Subcutaneous abdominal adipose tissue (tissue), 5 donors: Measurements from ENCODE around the gene KCNMA1.

Experiments
- H3K27ac ChIP-seq: one replicate; pipeline ENCODE4 v1.7.0; 2013; ENCODE audit warnings: low read depth, mild to moderate bottlenecking, inconsistent platforms, low read length, moderate library complexity
- H3K27me3 ChIP-seq, 5 donors: one replicate each; pipeline ENCODE4 v1.7.0; 2013; ENCODE audit warnings: low read length in 5 of 5, inconsistent platforms in 1 of 5; ENCODE audit not compliant: control insufficient read depth in 5 of 5, insufficient read depth in 4 of 5
- H3K36me3 ChIP-seq, 5 donors: one replicate each; pipeline ENCODE4 v1.7.0; 2013; ENCODE audit warnings: low read length in 5 of 5; ENCODE audit not compliant: control insufficient read depth in 5 of 5, insufficient read depth in 5 of 5
- H3K4me1 ChIP-seq, 5 donors: one replicate each; pipeline ENCODE4 v1.7.0; 2013; ENCODE audit warnings: low read length in 5 of 5, mild to moderate bottlenecking in 3 of 5, moderate library complexity in 1 of 5; ENCODE audit not compliant: control insufficient read depth in 5 of 5, insufficient read depth in 5 of 5
- H3K4me3 ChIP-seq, 5 donors: one replicate each; pipeline ENCODE4 v1.7.0; 2013; ENCODE audit warnings: low read length in 5 of 5, low read depth in 1 of 5
- H3K9ac ChIP-seq, 5 donors: one replicate each; pipeline ENCODE4 v1.7.0; 2013; ENCODE audit warnings: low read length in 5 of 5, mild to moderate bottlenecking in 4 of 5, moderate library complexity in 3 of 5
- H3K9me3 ChIP-seq, 5 donors: one replicate each; pipeline ENCODE4 v1.7.0; 2013; ENCODE audit warnings: low read length in 5 of 5; ENCODE audit not compliant: control insufficient read depth in 5 of 5
- donor health status: healthy.
- donor health status: healthy.
- donor health status: healthy.
- donor health status: healthy.
- donor health status: healthy.

The KCNMA1 gene

DNA sequence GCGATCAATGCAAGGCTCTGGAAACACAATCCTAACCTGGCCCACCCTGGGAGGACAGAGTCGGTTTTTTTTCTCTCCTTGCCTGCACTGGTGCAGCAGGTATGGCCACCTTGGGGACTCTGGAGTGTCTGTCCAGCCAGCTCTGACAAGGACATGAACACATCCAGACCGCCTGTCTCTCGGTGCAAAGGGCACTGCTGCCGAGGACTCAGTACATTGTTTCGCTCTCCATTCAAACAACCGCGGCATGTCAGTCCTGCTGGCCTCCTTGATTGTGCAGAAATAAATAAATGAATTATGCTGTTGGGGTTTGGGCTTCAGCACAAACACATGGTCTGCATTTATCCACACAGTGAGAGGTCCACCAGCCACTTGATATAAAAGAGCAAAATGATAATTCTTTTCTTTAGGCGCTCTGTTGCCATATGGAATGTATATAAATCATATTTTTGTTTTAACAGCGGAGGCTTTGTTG is 565.2 kb downstream of the KCNMA1 start:
- H3K9ac ChIP-seq, result no peak overlapping the region
- H3K9me3 ChIP-seq, result no peaks in the 10 kb centered on the region
- H3K27me3 ChIP-seq, result no peaks in the 10 kb centered on the region
- H3K4me3 ChIP-seq, result no peak overlapping the region
- no peak overlapping the region for H3K27ac ChIP-seq
- no peaks in the 10 kb centered on the region for H3K36me3 ChIP-seq
- peaks cover 9 to 52% (median 36%) of the 10 kb centered on the region in 5 donors for H3K4me1 ChIP-seq

GRCh38 chr10:77071956-77072355 is 565.7 kb downstream of the KCNMA1 start:
- H3K4me3 ChIP-seq, result no peak overlapping the region
- no peaks in the 10 kb centered on the region for H3K36me3 ChIP-seq
- peaks cover 9 to 52% (median 36%) of the 10 kb centered on the region in 5 donors for H3K4me1 ChIP-seq
- no peak overlapping the region for H3K27ac ChIP-seq
- H3K9ac ChIP-seq, result no peak overlapping the region
- H3K9me3 ChIP-seq, result no peaks in the 10 kb centered on the region
- no peaks in the 10 kb centered on the region for H3K27me3 ChIP-seq

- Histone ChIP-seq H3K27ac (peak overlapping the region; percentile 13), H3K36me3 (no peaks in the 10 kb centered on the region), H3K4me1 (peaks cover 9 to 52% (median 36%) of the 10 kb centered on the region in 5 donors), H3K27me3 (no peaks in the 10 kb centered on the region), H3K9me3 (no peaks in the 10 kb centered on the region), H3K4me3 (no peak overlapping the region), H3K9ac (no peak overlapping the region)
Measured at GRCh38 chr10:77071001-77071511, 566.6 kb downstream of the KCNMA1 start.

- Histone ChIP-seq H3K4me1 (peaks cover 9 to 52% (median 36%) of the 10 kb centered on the region in 5 donors), H3K4me3 (no peak overlapping the region), H3K9me3 (no peaks in the 10 kb centered on the region), H3K9ac (no peak overlapping the region), H3K36me3 (no peaks in the 10 kb centered on the region), H3K27me3 (no peaks in the 10 kb centered on the region), H3K27ac (no peak overlapping the region)
Measured at GRCh38 chr10:77070346-77070745, 567.3 kb downstream of the KCNMA1 start.

GRCh38 chr10:77068969-77069368 is 568.6 kb downstream of the KCNMA1 start:
- Histone ChIP-seq H3K36me3 (no peaks in the 10 kb centered on the region), H3K9me3 (no peaks in the 10 kb centered on the region), H3K9ac (peak overlapping the region in 1 of 5 donors; percentile 3), H3K4me3 (no peak overlapping the region), H3K27ac (no peak overlapping the region), H3K27me3 (no peaks in the 10 kb centered on the region), H3K4me1 (peaks cover 9 to 44% (median 36%) of the 10 kb centered on the region in 5 donors)

DNA sequence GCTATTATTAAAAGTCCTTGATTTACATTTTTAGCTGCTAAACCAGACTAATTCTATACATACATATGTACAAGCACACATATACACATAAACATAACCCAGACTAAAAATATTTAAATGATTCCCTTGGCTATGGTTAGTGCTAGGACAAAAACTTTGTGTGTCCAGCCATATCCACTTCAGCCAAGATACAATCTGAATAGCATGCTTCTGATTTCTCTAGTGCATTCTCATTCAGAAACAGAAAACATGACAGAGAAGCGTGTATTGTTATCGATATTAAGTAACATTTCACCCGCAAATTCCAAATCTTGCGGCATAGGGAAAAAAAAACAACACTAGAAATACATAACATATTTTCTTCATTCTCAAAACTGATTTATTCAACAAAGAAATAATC is 569.3 kb downstream of the KCNMA1 start:
- Histone ChIP-seq H3K36me3 (no peaks in the 10 kb centered on the region), H3K9me3 (no peaks in the 10 kb centered on the region), H3K4me3 (no peak overlapping the region), H3K27me3 (no peaks in the 10 kb centered on the region), H3K9ac (no peak overlapping the region), H3K27ac (no peak overlapping the region), H3K4me1 (peaks cover 9 to 40% (median 30%) of the 10 kb centered on the region in 5 donors)

GRCh38 chr10:77062381-77062780 is 575.2 kb downstream of the KCNMA1 start:
- no peaks in the 10 kb centered on the region for H3K4me1 ChIP-seq
- H3K9ac ChIP-seq, result no peak overlapping the region
- H3K36me3 ChIP-seq, result no peaks in the 10 kb centered on the region

GRCh38 chr10:77060913-77061312 is 576.7 kb downstream of the KCNMA1 start:
- H3K27ac ChIP-seq, result no peak overlapping the region
- no peaks in the 10 kb centered on the region for H3K9me3 ChIP-seq
- no peaks in the 10 kb centered on the region for H3K36me3 ChIP-seq
- no peak overlapping the region for H3K4me3 ChIP-seq
- no peaks in the 10 kb centered on the region for H3K27me3 ChIP-seq
- no peak overlapping the region for H3K9ac ChIP-seq
- H3K4me1 ChIP-seq, result no peaks in the 10 kb centered on the region

More at GRCh38 chr10:77062381-77062780, 575.2 kb downstream of the KCNMA1 start:
- H3K27ac ChIP-seq, result no peak overlapping the region
- no peaks in the 10 kb centered on the region for H3K27me3 ChIP-seq
- no peak overlapping the region for H3K4me3 ChIP-seq
- H3K9me3 ChIP-seq, result no peaks in the 10 kb centered on the region

- no peaks in the 10 kb centered on the region for H3K4me1 ChIP-seq
- no peak overlapping the region for H3K9ac ChIP-seq
- H3K36me3 ChIP-seq, result no peaks in the 10 kb centered on the region
- H3K4me3 ChIP-seq, result no peak overlapping the region
- H3K27ac ChIP-seq, result no peak overlapping the region
- no peaks in the 10 kb centered on the region for H3K27me3 ChIP-seq
- H3K9me3 ChIP-seq, result no peaks in the 10 kb centered on the region
Measured at GRCh38 chr10:77056650-77057049, 581.0 kb downstream of the KCNMA1 start.

DNA sequence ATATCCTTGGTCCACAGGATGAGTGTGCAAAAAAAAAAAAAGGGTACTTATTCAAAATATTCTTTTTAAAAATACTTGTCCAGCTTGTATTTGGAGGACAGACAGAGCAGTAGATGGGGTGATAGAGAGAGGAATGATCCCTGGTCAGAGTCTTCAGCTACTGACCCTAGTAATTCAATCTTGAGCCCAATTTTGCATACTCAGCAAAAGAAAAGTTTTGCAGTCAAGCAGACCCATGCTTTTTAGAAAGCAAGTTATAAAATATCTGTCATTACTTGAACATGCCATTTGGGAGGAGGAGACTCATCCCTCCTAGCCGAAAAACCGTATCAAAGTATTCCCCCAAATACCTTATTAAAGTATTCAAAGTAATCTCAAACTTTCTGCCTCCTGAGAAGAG is 585.0 kb downstream of the KCNMA1 start:
- no peaks in the 10 kb centered on the region for H3K36me3 ChIP-seq
- H3K4me1 ChIP-seq, result no peaks in the 10 kb centered on the region
- H3K4me3 ChIP-seq, result no peak overlapping the region

More for the DNA sequence above, 585.0 kb downstream of the KCNMA1 start:
- Histone ChIP-seq H3K27me3 (no peaks in the 10 kb centered on the region), H3K9me3 (no peaks in the 10 kb centered on the region), H3K9ac (no peak overlapping the region), H3K27ac (no peak overlapping the region)
